ES-I3 (cell line): ENCODE measurements around the gene ENDOV.

Experiments
- H3K36me3 ChIP-seq: 2 replicates; pipeline ENCODE4 v1.6.1; 2013; ENCODE audit warnings: mild to moderate bottlenecking, low read length, control low read depth, moderate library complexity; ENCODE audit not compliant: insufficient read depth
- H3K4me1 ChIP-seq: 2 replicates; pipeline ENCODE4 v1.6.1; 2013; ENCODE audit warnings: mild to moderate bottlenecking, control low read depth, low read length; ENCODE audit not compliant: insufficient read depth
- H3K9ac ChIP-seq: 2 replicates; pipeline ENCODE4 v1.6.1; 2013; ENCODE audit warnings: low read depth, mild to moderate bottlenecking, low read length, moderate library complexity
- H3K9me3 ChIP-seq: 2 replicates; pipeline ENCODE4 v1.6.1; 2013; ENCODE audit warnings: mild to moderate bottlenecking, low read length, moderate library complexity; ENCODE audit not compliant: control insufficient read depth, insufficient read depth

ENDOV gene

DNA sequence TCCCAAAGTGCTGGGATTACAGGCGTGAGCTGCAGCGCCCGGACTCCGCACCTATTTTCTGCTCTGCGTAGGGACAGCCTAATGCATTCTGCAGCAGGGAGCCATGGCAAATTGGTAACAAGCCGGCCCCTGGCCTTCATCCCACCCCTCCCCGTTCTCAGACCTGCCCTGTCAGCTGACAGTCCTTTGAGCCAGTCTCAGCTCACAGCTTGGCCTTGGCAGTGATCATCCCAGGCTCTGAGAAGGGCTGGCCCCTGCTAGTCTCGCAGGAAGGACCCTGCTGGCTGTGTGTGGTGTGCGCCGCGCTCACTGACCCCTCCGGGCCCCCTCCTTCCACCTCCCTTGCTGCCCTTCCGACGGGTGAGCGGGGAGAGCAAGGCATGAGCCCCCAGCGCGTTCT lies 71.7 kb downstream of the ENDOV start:
- Histone ChIP-seq H3K9me3 (no peaks in the 10 kb centered on the region), H3K4me1 (peaks cover 8% of the 10 kb centered on the region), H3K36me3 (no peaks in the 10 kb centered on the region), H3K9ac (no peak overlapping the region)

DNA sequence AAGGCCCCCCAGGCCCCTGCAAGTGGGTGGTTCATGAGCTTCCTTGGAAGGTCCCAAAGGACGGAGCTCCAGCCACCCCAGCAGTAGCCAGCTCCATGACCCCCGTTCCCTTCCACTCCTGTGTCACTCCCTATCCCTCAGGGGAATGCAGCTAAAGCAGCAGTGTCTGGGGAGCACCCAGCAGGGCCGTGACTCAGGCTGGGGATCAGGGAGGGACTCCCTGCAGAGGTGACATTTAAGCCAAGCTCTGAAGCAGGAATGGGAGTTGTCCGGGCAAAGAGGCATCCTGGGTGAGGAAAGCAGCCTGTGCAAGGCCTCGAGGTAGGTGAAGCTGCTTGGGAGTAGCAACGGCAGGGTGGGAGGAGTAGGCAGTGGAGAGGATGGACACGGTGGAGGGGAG lies 72.5 kb downstream of the ENDOV start:
- H3K9me3 ChIP-seq, result no peaks in the 10 kb centered on the region
- H3K9ac ChIP-seq, result no peak overlapping the region
- H3K4me1 ChIP-seq, result peaks cover 4% of the 10 kb centered on the region; the same call in 1 of the 2 replicates
- no peaks in the 10 kb centered on the region for H3K36me3 ChIP-seq
